ENCODE measurements around the gene BCL3.

The BCL3 gene

GRCh38 chr19:44788971-44789370 lies 40.5 kb downstream of the BCL3 start:
- FAIRE-seq (no peak), DNase-seq (ENCODE audit: insufficient read length, low spot score) (no peak)

DNA sequence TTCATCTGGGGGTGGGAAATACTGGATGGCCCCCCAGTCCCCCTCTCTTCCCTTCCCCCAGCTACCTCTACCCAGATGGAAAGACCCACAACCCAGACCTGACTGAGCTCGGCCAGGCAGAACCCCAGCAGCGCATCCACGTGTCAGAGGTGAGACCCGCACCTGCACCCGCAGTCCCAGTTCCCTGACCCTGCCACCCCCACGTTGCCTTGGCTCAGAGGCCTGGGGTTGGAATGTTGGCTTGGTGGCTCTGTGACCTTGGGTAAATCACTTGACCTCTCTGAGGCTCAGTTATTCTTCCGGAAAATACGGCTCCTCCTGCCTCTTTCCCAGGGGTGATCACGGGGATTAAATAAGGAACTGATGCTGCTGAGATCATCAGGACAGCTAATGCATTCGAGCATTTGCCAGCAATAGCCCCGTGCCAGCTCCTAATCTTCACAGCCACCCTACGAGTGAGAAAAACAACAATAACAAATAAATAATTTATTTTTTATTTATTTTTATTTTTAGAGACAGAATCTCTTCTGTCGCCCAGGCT lies 41.5 kb downstream of the BCL3 start:
- TF ChIP-seq POLR2A (IDR thresholded peaks at IDR 0.05; ENCODE audit: low read depth, low read length) = no peak
- DNase-seq (ENCODE audit: insufficient read length, low spot score) = no peak

More at GRCh38 chr19:44788971-44789370, 40.5 kb downstream of the BCL3 start:
- no peak for TF ChIP-seq POLR2A (IDR thresholded peaks at IDR 0.05; ENCODE audit: low read depth, low read length)

GRCh38 chr19:44792281-44792680 lies 43.8 kb downstream of the BCL3 start:
- no peak for DNase-seq (ENCODE audit: insufficient read length, low spot score)
- no peak for TF ChIP-seq POLR2A (IDR thresholded peaks at IDR 0.05; ENCODE audit: low read depth, low read length)
- no peak for FAIRE-seq

More for the DNA sequence above, 41.5 kb downstream of the BCL3 start:
- FAIRE-seq = no peak

DNA sequence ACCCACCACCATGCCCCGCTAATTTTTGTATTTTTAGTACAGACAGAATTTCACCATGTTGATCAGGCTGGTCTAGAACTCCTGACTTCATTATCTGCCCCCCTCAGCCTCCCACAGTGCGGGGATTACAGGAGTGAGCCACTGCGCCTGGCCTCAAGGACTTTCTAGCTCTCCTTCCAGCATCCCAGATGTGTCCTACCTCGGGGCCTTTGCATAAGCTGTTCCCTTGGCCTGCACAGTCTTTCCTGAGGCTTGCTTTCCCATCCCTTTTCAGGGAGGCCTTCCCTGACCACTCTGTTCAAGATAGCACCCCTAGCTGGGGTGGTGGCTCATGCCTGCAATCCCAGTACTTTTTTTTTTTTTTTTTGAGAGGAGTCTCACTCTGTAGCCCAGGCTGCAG lies 46.1 kb downstream of the BCL3 start:
- DNase-seq (ENCODE audit: insufficient read length, low spot score) = no peak
- TF ChIP-seq POLR2A (IDR thresholded peaks at IDR 0.05; ENCODE audit: low read depth, low read length) = no peak
- FAIRE-seq = no peak

- no peak for FAIRE-seq
- DNase-seq (ENCODE audit: insufficient read length, low spot score) = no peak
- no peak for TF ChIP-seq POLR2A (IDR thresholded peaks at IDR 0.05; ENCODE audit: low read depth, low read length)
Measured at GRCh38 chr19:44795398-44795987, 47.0 kb downstream of the BCL3 start.

GRCh38 chr19:44796701-44797115 lies 48.2 kb downstream of the BCL3 start:
- DNase-seq (ENCODE audit: insufficient read length, low spot score) = no peak
- no peak for TF ChIP-seq POLR2A (IDR thresholded peaks at IDR 0.05; ENCODE audit: low read depth, low read length)
- no peak for FAIRE-seq

- DNase-seq (ENCODE audit: insufficient read length, low spot score) (no peak), FAIRE-seq (no peak)
- no peak for TF ChIP-seq POLR2A (IDR thresholded peaks at IDR 0.05; ENCODE audit: low read depth, low read length)
Measured at GRCh38 chr19:44799627-44800346, 51.3 kb downstream of the BCL3 start.

GRCh38 chr19:44800461-44800860 lies 52.0 kb downstream of the BCL3 start:
- TF ChIP-seq POLR2A (IDR thresholded peaks at IDR 0.05; ENCODE audit: low read depth, low read length) = no peak
- FAIRE-seq = no peak
- DNase-seq (ENCODE audit: insufficient read length, low spot score) = peak; percentile 82

GRCh38 chr19:44803442-44804428 lies 55.2 kb downstream of the BCL3 start:
- no peak for TF ChIP-seq POLR2A (IDR thresholded peaks at IDR 0.05; ENCODE audit: low read depth, low read length)
- FAIRE-seq (no peak), DNase-seq (ENCODE audit: insufficient read length, low spot score) (no peak)

GRCh38 chr19:44806291-44806690 lies 57.8 kb downstream of the BCL3 start:
- TF ChIP-seq POLR2A (IDR thresholded peaks at IDR 0.05; ENCODE audit: low read depth, low read length) = no peak
- no peak for DNase-seq (ENCODE audit: insufficient read length, low spot score)
- FAIRE-seq = no peak

- no peak for TF ChIP-seq POLR2A (IDR thresholded peaks at IDR 0.05; ENCODE audit: low read depth, low read length)
- DNase-seq (ENCODE audit: insufficient read length, low spot score) (no peak), FAIRE-seq (no peak)
Measured at GRCh38 chr19:44807162-44807561, 58.7 kb downstream of the BCL3 start.

GRCh38 chr19:44807652-44808462 lies 59.3 kb downstream of the BCL3 start:
- DNase-seq (ENCODE audit: insufficient read length, low spot score) (no peak), FAIRE-seq (no peak)

More at GRCh38 chr19:44807652-44808462, 59.3 kb downstream of the BCL3 start:
- no peak for TF ChIP-seq POLR2A (IDR thresholded peaks at IDR 0.05; ENCODE audit: low read depth, low read length)

Data from H54 (cell line).